Small intestine (tissue), 7 donors: ENCODE data around the gene PRIM2. TPM values are rescaled to one million over a fixed set of nuclear protein-coding genes. Genes with fewer than 3 reads are reported as not detected.
"Not testable (repeated sequence)": the region's sequence is repeated elsewhere in the genome, so short reads cannot be mapped to it uniquely, and the experiment has no call there.

ENCODE experiments used
- DNase-seq, 2 donors: peaks; one replicate each; pipeline versions ENCODE4 v3.0.0 to v3.0.0-alpha.2; 2013
- FAIRE-seq: peaks from 2 replicates; lab custom pipeline; 2012; peaks lifted over from hg19 to GRCh38; lab: Jason Lieb, UNC
- H3K27ac ChIP-seq, 3 donors: one replicate each; pipeline ENCODE4 v1.5.1; 2013; ENCODE audit warnings: low read length in 2 of 3, mild to moderate bottlenecking in 2 of 3, control low read depth in 1 of 3, inconsistent platforms in 1 of 3, low read depth in 1 of 3, moderate library complexity in 1 of 3
- H3K27me3 ChIP-seq, 3 donors: one replicate each; pipeline ENCODE4 v1.6.1; 2013; ENCODE audit warnings: low read length in 3 of 3, inconsistent platforms in 1 of 3; ENCODE audit not compliant: control insufficient read depth in 3 of 3, insufficient read depth in 3 of 3
- H3K36me3 ChIP-seq, 3 donors: one replicate each; pipeline ENCODE4 v1.6.1; 2013; ENCODE audit warnings: low read length in 3 of 3, inconsistent platforms in 1 of 3, low read depth in 1 of 3, mild to moderate bottlenecking in 1 of 3, moderate library complexity in 1 of 3; ENCODE audit not compliant: control insufficient read depth in 3 of 3, insufficient read depth in 2 of 3
- H3K4me1 ChIP-seq, 3 donors: one replicate each; pipeline ENCODE4 v1.6.1; 2013; ENCODE audit warnings: low read length in 2 of 3, inconsistent platforms in 1 of 3, low read depth in 1 of 3, mild to moderate bottlenecking in 1 of 3, moderate library complexity in 1 of 3; ENCODE audit not compliant: control insufficient read depth in 3 of 3, insufficient read depth in 2 of 3
- H3K4me3 ChIP-seq, 3 donors: one replicate each; pipeline ENCODE4 v1.5.1; 2013; ENCODE audit warnings: low read length in 3 of 3, control low read depth in 1 of 3, inconsistent platforms in 1 of 3, low read depth in 1 of 3, mild to moderate bottlenecking in 1 of 3, moderate library complexity in 1 of 3
- H3K9me3 ChIP-seq, 2 donors: one replicate each; pipeline ENCODE4 v1.6.1; 2013; ENCODE audit warnings: low read depth in 1 of 2, low read length in 1 of 2; ENCODE audit not compliant: control insufficient read depth in 2 of 2, insufficient read depth in 1 of 2
- WGBS, 3 donors: extraction: QIAGEN DNeasy Blood & Tissue Kit; methylation state at CpG; one replicate each; pipeline ENCODE4 v1.1.7; 2013; 5-methylcytosine and 5-hydroxymethylcytosine counted together
- polyA plus RNA-seq, 4 donors: library from polyadenylated mRNA; stranded (reverse) in 3 of 4; unstranded in 1 of 4; fragments of 200-250 nt in 3 of 4; fragments of 120-200 nt in 1 of 4; gene quantifications; one replicate each; pipeline versions ENCODE4 v1.2.1 to v1.2.3, GENCODE V29; 2013
- donor health status: healthy with polysubstance abuse.
- donor health status: control.
- donor health status: control.
- donor health status: Bipolar disorder and iron deficiency.
- donor health status: healthy.

The PRIM2 gene
- polyA plus RNA-seq, 4 donors = 2.7 to 9.7 (median 5.9) TPM

DNA sequence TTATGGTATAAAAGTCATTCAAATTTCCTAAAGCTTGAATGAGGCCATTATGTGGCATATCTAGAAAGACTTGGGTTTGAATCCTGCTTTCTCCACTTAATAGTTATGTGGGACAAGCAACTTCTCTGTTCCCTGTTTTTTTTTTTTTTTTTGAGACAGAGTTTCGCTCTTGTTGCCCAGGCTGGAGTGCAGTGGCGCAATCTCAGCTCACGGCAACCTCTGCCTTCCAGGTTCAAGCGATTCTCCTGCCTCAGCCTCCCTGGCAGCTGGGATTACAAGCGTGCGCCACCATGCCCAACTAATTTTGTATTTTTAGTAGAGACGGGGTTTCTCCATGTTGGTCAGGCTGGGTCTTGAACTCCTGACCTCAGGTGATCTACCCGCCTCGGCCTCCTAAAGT lies 116.4 kb downstream of the PRIM2 start:
- DNase-seq, H3K27me3 ChIP-seq, H3K9me3 ChIP-seq, FAIRE-seq, H3K4me3 ChIP-seq, H3K27ac ChIP-seq, H3K36me3 ChIP-seq, H3K4me1 ChIP-seq: not testable (repeated sequence)
- 95 to 97% (median 96%) methylated on average over 9 of the region's 9 CpGs for WGBS, 3 donors

DNA sequence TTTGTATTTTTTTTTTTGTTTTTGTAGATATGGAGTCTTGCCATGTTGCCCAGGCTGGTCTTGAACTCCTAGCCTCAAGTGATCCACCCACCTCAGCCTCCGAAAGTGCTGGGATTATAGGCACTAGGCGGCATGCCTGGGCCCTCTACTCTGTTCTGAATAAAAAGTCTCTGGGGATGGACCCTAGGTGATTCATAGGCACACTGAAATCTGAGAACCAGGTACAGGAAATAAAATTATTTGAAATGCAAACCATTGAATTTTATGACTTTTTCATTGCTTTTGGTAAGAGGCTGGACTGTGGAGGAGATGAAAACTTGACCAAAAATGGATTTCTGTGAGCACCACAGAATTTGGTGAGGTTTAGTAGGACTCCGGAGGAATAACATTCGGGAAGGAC lies 117.5 kb downstream of the PRIM2 start:
- no peaks in the 10 kb centered on the region for H3K4me1 ChIP-seq
- H3K27me3 ChIP-seq = no peaks in the 10 kb centered on the region
- DNase-seq (no peak), FAIRE-seq (no peak)
- no peaks in the 10 kb centered on the region for H3K36me3 ChIP-seq
- H3K4me3 ChIP-seq = no peak overlapping the region
- 95 to 99% (median 97%) methylated on average over 4 of the region's 4 CpGs for WGBS, 3 donors
- no peak overlapping the region for H3K27ac ChIP-seq
- H3K9me3 ChIP-seq = no peaks in the 10 kb centered on the region

DNA sequence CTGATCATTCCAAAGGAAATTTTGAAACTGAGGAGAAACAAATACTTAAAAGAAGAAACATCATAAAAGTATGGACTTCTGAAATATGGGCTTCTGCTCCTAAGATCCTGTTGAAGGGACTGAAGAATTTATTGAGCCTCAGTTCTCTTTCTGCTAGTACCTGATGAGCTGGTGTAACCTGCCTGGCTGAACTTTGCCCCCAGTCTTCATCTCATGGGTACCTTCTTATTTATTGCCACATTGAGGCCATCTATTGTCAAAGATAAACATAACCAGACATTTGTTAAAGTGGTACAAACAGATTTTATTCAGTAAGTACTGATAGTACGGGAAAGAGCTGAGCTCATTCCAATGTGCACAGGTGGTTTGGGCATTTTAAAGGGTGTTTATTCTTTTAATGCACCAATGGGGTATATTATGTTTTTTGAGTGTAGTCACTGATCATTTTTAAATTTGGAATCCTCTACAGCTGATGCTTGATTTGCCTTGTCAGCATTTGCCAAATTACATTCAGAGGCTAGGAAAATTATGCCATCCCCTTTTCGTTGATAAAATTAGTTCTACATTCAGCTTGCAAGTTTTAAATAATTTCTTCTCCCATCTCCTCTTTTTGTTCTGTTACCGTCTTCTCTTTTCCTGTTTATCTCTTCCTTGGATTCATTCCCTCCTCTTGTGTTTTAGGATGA lies 118.2 kb downstream of the PRIM2 start:
- FAIRE-seq (no peak), DNase-seq (peak; percentile 59 to 76)
- Histone ChIP-seq H3K27ac (no peak overlapping the region), H3K4me1 (no peaks in the 10 kb centered on the region), H3K9me3 (no peaks in the 10 kb centered on the region), H3K36me3 (no peaks in the 10 kb centered on the region), H3K27me3 (no peaks in the 10 kb centered on the region), H3K4me3 (no peak overlapping the region)
- 64 to 83% (median 82%) methylated on average over 3 of the region's 3 CpGs for WGBS, 3 donors

DNA sequence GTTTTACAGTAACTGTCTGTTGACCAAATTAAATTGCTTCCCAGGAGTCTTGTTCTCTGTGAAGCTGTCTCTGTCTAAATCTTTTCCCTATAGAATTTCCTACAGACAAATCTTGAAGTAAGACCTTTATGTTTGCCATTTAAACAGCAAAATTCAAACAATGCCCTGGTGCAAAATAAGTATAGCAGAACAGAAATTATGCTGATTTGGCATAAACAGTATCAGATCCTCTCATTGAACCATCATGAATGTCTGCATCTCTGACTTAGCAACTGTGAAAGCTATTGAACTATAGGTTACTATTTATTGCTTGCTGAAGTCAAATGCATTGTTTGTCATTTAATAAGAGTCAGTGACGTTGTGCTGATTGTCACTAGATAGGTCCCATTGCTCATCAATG lies 123.3 kb downstream of the PRIM2 start:
- not testable (repeated sequence) for H3K36me3 ChIP-seq, H3K4me3 ChIP-seq, H3K27ac ChIP-seq, H3K4me1 ChIP-seq, H3K9me3 ChIP-seq, FAIRE-seq, H3K27me3 ChIP-seq, DNase-seq
- WGBS, 3 donors = 87 to 100% (median 94%) methylated on average over 1 of the region's 1 CpG

DNA sequence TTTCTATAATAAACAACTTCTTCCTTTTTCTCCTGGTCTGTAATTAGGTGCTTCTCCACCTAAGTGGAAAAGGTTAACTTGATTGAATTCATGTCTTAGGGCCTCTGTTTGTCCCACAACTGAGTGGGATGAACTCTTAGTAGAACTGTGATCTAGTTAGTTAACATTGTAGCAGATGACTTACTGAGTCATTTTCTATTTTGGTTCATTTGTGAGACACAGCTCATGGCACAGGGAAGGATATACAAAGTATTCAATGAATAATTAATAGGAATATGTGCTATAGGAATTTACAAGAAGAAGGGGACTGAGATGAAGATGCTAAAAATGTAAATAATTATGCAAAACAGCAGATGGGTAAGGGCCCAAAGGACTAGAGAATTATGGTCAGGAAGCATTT lies 124.7 kb downstream of the PRIM2 start:
- not testable (repeated sequence) for H3K4me1 ChIP-seq, H3K4me3 ChIP-seq, FAIRE-seq, H3K36me3 ChIP-seq, H3K9me3 ChIP-seq, H3K27ac ChIP-seq, DNase-seq, H3K27me3 ChIP-seq

DNA sequence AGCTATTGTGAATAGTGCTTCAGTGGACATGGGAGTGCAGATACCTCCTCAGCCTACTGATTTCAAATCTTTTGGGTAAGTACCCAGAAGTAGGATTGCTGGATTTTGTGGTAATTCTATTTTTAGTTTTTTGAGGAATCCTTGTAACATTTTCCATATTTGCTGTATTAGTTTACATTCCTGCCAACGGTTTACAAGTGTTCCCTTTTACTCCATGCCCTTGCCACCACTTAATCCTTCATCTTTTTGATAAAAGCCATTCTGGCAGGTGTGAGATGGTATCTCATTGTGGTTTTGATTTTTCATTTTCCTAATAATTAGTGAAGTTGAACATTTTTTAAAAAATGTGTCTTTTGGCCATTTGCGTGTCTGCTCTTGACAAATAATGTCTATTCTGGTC lies 125.8 kb downstream of the PRIM2 start:
- H3K27me3 ChIP-seq, H3K4me1 ChIP-seq, FAIRE-seq, H3K27ac ChIP-seq, H3K9me3 ChIP-seq, H3K4me3 ChIP-seq, H3K36me3 ChIP-seq, DNase-seq: not testable (repeated sequence)
- 92 to 95% (median 93%) methylated on average over 2 of the region's 2 CpGs for WGBS, 3 donors

DNA sequence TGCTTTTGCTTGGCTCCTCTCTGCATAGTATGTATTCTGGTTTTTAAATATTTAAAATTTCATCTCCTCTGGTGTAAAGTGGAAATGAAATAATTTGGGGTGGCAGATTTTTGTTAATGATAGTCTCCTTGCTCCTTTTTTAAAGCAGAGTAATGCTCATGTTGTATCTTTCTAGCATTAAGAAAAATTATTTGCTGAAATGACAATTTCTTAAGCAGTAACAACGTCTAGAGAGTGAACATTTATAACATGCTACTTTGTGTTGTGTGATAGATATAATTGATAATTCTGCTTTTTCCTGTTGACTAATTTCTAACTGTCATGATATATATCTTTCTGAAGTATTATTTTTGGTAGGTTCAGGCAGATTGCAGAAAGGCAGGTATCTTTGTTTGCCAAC lies 127.4 kb downstream of the PRIM2 start:
- H3K4me1 ChIP-seq, H3K9me3 ChIP-seq, H3K27ac ChIP-seq, H3K4me3 ChIP-seq, FAIRE-seq, H3K36me3 ChIP-seq, H3K27me3 ChIP-seq, DNase-seq: not testable (repeated sequence)
- 79 to 83% (median 79%) methylated on average over 1 of the region's 1 CpG for WGBS, 3 donors

DNA sequence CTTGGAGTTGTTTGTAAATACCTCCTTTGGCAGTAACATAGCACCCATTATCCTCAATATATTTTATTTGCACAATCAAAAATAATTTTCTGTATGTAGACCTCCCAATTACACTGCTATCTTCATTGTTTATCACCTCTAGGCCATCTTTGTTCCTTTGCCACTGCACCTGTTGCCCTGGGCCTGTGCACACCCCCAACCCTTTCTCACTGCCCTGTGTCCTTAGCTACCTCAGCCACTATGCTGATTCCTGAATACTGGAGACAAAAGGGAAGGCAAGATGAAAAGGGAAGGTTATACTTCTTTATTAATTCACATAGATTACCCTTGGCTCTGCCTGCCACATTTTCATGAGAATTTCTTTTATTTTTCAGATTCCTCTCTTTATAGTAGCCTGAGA lies 127.9 kb downstream of the PRIM2 start:
- FAIRE-seq, DNase-seq, H3K9me3 ChIP-seq, H3K4me1 ChIP-seq, H3K4me3 ChIP-seq, H3K27me3 ChIP-seq, H3K27ac ChIP-seq, H3K36me3 ChIP-seq: not testable (repeated sequence)

DNA sequence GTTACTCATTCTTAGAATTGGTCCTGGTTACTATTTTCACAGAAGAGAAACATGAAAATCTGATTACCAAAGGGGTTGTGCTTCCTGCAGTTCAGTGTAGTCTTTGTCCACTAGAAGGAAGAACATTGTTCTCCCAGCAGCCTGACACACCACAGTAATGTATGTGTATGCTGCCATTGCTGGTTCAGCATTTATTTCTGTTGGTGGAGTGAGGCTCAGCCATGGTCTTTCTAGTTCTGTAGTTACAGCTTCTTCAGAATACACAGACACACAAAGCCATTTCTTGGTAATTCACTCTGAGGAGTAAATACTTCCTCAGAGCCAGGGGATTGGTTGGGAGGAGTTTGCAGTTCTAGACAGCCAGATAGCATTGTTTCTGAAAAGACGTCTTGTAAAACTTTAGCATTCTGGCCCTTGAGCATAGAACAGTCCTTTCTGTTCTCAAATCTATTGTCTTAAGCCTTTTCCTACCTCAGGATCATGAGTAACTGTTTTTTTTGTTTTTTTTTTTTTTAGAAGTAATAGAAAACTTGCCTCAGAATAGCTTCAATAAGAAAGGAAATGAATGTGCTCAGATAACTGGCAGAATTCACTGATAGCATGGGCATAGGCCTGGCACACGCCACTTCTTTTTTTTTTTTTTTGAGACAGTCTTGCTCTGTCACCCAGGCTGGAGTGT lies 128.5 kb downstream of the PRIM2 start:
- H3K27ac ChIP-seq, H3K9me3 ChIP-seq, H3K4me3 ChIP-seq, DNase-seq, H3K36me3 ChIP-seq, FAIRE-seq, H3K4me1 ChIP-seq, H3K27me3 ChIP-seq: not testable (repeated sequence)
- 78 to 97% (median 90%) methylated on average over 2 of the region's 2 CpGs for WGBS, 3 donors
